H1 (cell line): ENCODE data around the gene CCDC12. TPM values are rescaled to one million over a fixed set of nuclear protein-coding genes. Genes with fewer than 3 reads are reported as not detected.

Experiments
- CTCF ChIA-PET: fragments of 300-600 bp; sonication (Branson Sonifier 250); formaldehyde crosslinking; loops from one replicate; lab custom pipeline; 2021; ENCODE audit not compliant: partially characterized antibody; lab: Charles Lee
- POLR2A ChIA-PET: fragments of 300-600 bp; sonication (Branson Sonifier 250); formaldehyde crosslinking; loops from one replicate; lab custom pipeline; 2021; ENCODE audit warnings: inconsistent platforms; ENCODE audit not compliant: partially characterized antibody; lab: Charles Lee
- DNase-seq, 2 experiments: peaks; one replicate each; pipeline versions ENCODE4 v3.0.0 to v3.0.0-alpha.2; 2010 to 2022; ENCODE audit warnings: low spot score in 2 of 2, low read depth in 1 of 2, mixed read lengths in 1 of 2
- FAIRE-seq: peaks from 2 replicates; lab custom pipeline; 2011; peaks lifted over from hg19 to GRCh38; lab: Jason Lieb, UNC
- H2AFZ ChIP-seq: 2 replicates; pipeline ENCODE4 v1.8.1; 2012; ENCODE audit warnings: low read length, inconsistent platforms
- H2AK5ac ChIP-seq: 2 replicates; pipeline ENCODE4 v1.6.1; 2013; ENCODE audit warnings: low read depth, low read length
- H2BK120ac ChIP-seq: replicated peaks from 2 replicates; pipeline ENCODE3; 2013; ENCODE audit warnings: low read depth, low read length, inconsistent platforms
- H2BK12ac ChIP-seq: 2 replicates; pipeline ENCODE4 v1.6.1; 2013; ENCODE audit warnings: low read depth, low read length
- H2BK15ac ChIP-seq: 2 replicates; pipeline ENCODE4 v1.6.1; 2013; ENCODE audit warnings: low read length
- H2BK20ac ChIP-seq: 2 replicates; pipeline ENCODE4 v1.6.1; 2013; ENCODE audit warnings: low read length
- H2BK5ac ChIP-seq: 2 replicates; pipeline ENCODE4 v1.6.1; 2013; ENCODE audit warnings: low read depth, low read length
- H3K14ac ChIP-seq: 2 replicates; pipeline ENCODE4 v1.6.1; 2013; ENCODE audit warnings: inconsistent platforms; ENCODE audit not compliant: insufficient read length
- H3K18ac ChIP-seq: 2 replicates; pipeline ENCODE4 v1.6.1; 2013; ENCODE audit warnings: low read length; ENCODE audit errors: extremely low read depth
- H3K23ac ChIP-seq: 2 replicates; pipeline ENCODE4 v1.6.1; 2013; ENCODE audit warnings: inconsistent platforms; ENCODE audit not compliant: insufficient read length
- H3K23me2 ChIP-seq: 2 replicates; pipeline ENCODE4 v1.6.1; 2013; ENCODE audit warnings: low read depth, low read length
- H3K27ac ChIP-seq: 2 replicates; pipeline ENCODE4 v1.6.1; 2011; ENCODE audit warnings: low read depth, low read length, inconsistent platforms
- H3K27me3 ChIP-seq, 4 experiments: replicated peaks in 1 of 4; 1 replicate in 1 of 4; 2 replicates in 3 of 4; pipeline versions ENCODE4 v1.6.1 to v1.8.1; 2011 to 2013; ENCODE audit warnings: low read length in 3 of 4, mild to moderate bottlenecking in 3 of 4, inconsistent platforms in 2 of 4, mixed read lengths in 2 of 4, moderate library complexity in 1 of 4; ENCODE audit not compliant: control insufficient read depth in 3 of 4, insufficient read depth in 3 of 4; ENCODE audit errors: extremely low read depth in 1 of 4
- H3K36me3 ChIP-seq, 4 experiments: 2 replicates each; pipeline versions ENCODE4 v1.6.1 to v1.8.1; 2011 to 2013; ENCODE audit warnings: mild to moderate bottlenecking in 4 of 4, low read length in 3 of 4, moderate library complexity in 2 of 4, control low read depth in 1 of 4, inconsistent platforms in 1 of 4; ENCODE audit not compliant: insufficient read depth in 4 of 4, control insufficient read depth in 2 of 4
- H3K4ac ChIP-seq: replicated peaks from 2 replicates; pipeline ENCODE3; 2013; ENCODE audit warnings: low read length, low read depth, mixed read lengths, inconsistent platforms; ENCODE audit not compliant: insufficient read length
- H3K4me1 ChIP-seq, 4 experiments: replicated peaks in 1 of 4; 1 replicate in 1 of 4; 2 replicates in 3 of 4; pipeline versions ENCODE4 v1.6.1 to v1.8.1; 2011 to 2013; ENCODE audit warnings: low read length in 3 of 4, inconsistent platforms in 2 of 4, mixed read lengths in 1 of 4; ENCODE audit not compliant: insufficient read depth in 4 of 4, control insufficient read depth in 3 of 4
- H3K4me2 ChIP-seq, 2 experiments: 2 replicates each; pipeline versions ENCODE4 v1.6.1 to v1.8.1; 2011 to 2013; ENCODE audit warnings: low read depth in 2 of 2, low read length in 2 of 2, control low read depth in 1 of 2, inconsistent platforms in 1 of 2, mild to moderate bottlenecking in 1 of 2; ENCODE audit not compliant: insufficient read depth in 1 of 2
- H3K4me3 ChIP-seq, 4 experiments: fragments of 200-600, 300-600 bp in 1 of 4; sonication (generic), shearing (Covaris generic), sonication (Bioruptor Twin) in 1 of 4; 2 replicates each; pipeline versions ENCODE4 v1.5.1 to v1.8.1; 2011 to 2016; ENCODE audit warnings: low read length in 4 of 4, low read depth in 3 of 4, control low read depth in 2 of 4, inconsistent platforms in 2 of 4, mild to moderate bottlenecking in 2 of 4, mixed read lengths in 1 of 4, moderate library complexity in 1 of 4; ENCODE audit not compliant: insufficient read depth in 2 of 4; ENCODE audit errors: extremely low read depth in 1 of 4
- H3K56ac ChIP-seq: replicated peaks from 2 replicates; pipeline ENCODE3; 2013; ENCODE audit warnings: low read depth, mild to moderate bottlenecking, mixed read lengths, low read length, inconsistent platforms; ENCODE audit not compliant: insufficient read length
- H3K79me1 ChIP-seq: 2 replicates; pipeline ENCODE4 v1.6.1; 2013; ENCODE audit warnings: low read depth, low read length, control low read depth
- H3K79me2 ChIP-seq, 2 experiments: 2 replicates each; pipeline versions ENCODE4 v1.6.1 to v1.8.1; 2012 to 2013; ENCODE audit warnings: low read length in 2 of 2, mild to moderate bottlenecking in 2 of 2, inconsistent platforms in 1 of 2; ENCODE audit not compliant: insufficient read depth in 2 of 2, control insufficient read depth in 1 of 2
- H3K9ac ChIP-seq, 4 experiments: replicated peaks in 1 of 4; 1 replicate in 1 of 4; 2 replicates in 3 of 4; pipeline versions ENCODE4 v1.6.1 to v1.8.1; 2011 to 2013; ENCODE audit warnings: low read depth in 3 of 4, low read length in 3 of 4, control low read depth in 2 of 4, mild to moderate bottlenecking in 2 of 4, moderate library complexity in 2 of 4, inconsistent platforms in 1 of 4; ENCODE audit errors: extremely low read depth in 1 of 4
- H3K9me3 ChIP-seq, 2 experiments: 2 replicates each; pipeline versions ENCODE4 v1.6.1 to v1.8.1; 2012 to 2013; ENCODE audit warnings: mild to moderate bottlenecking in 2 of 2, moderate library complexity in 2 of 2, control low read depth in 1 of 2, inconsistent platforms in 1 of 2, low read depth in 1 of 2, low read length in 1 of 2, mixed read lengths in 1 of 2; ENCODE audit not compliant: insufficient read depth in 2 of 2
- H4K20me1 ChIP-seq, 2 experiments: replicated peaks in 1 of 2; 2 replicates each; pipeline versions ENCODE3 to v1.8.1; 2011 to 2013; ENCODE audit warnings: inconsistent platforms in 2 of 2, low read length in 2 of 2, mild to moderate bottlenecking in 1 of 2; ENCODE audit not compliant: insufficient read depth in 2 of 2, control insufficient read depth in 1 of 2
- H4K5ac ChIP-seq: 2 replicates; pipeline ENCODE4 v1.6.1; 2013; ENCODE audit warnings: low read length, low read depth, mixed read lengths, inconsistent platforms; ENCODE audit not compliant: insufficient read length
- H4K8ac ChIP-seq: 2 replicates; pipeline ENCODE4 v1.8.0; 2013; ENCODE audit warnings: mild to moderate bottlenecking, moderate library complexity, low read length, inconsistent platforms; ENCODE audit not compliant: insufficient read depth; ENCODE audit errors: extremely low read depth
- H4K91ac ChIP-seq: replicated peaks from 2 replicates; pipeline ENCODE3; 2013; ENCODE audit warnings: low read length, mixed read lengths, inconsistent platforms; ENCODE audit not compliant: insufficient read length
- ATF3 ChIP-seq: IDR thresholded peaks from 2 replicates; pipeline ENCODE4 v1.6.1; 2011; ENCODE audit warnings: low read depth, mild to moderate bottlenecking, low read length; ENCODE audit not compliant: insufficient read depth
- BACH1 ChIP-seq: IDR thresholded peaks from 2 replicates; pipeline ENCODE4 v1.6.1; 2012; ENCODE audit warnings: low read length, improper control_type of control experiment
- EGR1 ChIP-seq: IDR thresholded peaks from 2 replicates; pipeline ENCODE4 v1.6.1; 2011; ENCODE audit warnings: low read depth, low read length, borderline replicate concordance
- EZH2 ChIP-seq: fragments of 200-600 bp; sonication (generic); IDR thresholded peaks from 2 replicates; pipeline ENCODE4 v1.7.1; 2012; ENCODE audit warnings: low read depth, mild to moderate bottlenecking, moderate library complexity, low read length, inconsistent platforms; ENCODE audit not compliant: severe bottlenecking
- GABPA ChIP-seq: IDR thresholded peaks from 2 replicates; pipeline ENCODE4 v1.6.1; 2011; ENCODE audit warnings: mild to moderate bottlenecking, low read length, moderate library complexity, borderline replicate concordance; ENCODE audit not compliant: insufficient read depth
- KDM5A ChIP-seq: fragments of 200-600 bp; IDR thresholded peaks from 2 replicates; pipeline ENCODE4 v1.7.1; 2012; ENCODE audit warnings: mild to moderate bottlenecking, low read length, inconsistent platforms, mixed read lengths
- MAX ChIP-seq: IDR thresholded peaks from 2 replicates; pipeline ENCODE4 v1.6.1; 2012; ENCODE audit warnings: inconsistent platforms
- SIRT6 ChIP-seq: IDR thresholded peaks from one replicate; pipeline ENCODE4 v1.7.1; 2012; ENCODE audit warnings: low read length, inconsistent platforms
- SIX5 ChIP-seq: IDR thresholded peaks from 2 replicates; pipeline ENCODE4 v1.6.1; 2011; ENCODE audit warnings: mild to moderate bottlenecking, low read depth, low read length
- SP1 ChIP-seq: IDR thresholded peaks from 2 replicates; pipeline ENCODE4 v1.6.1; 2011; ENCODE audit warnings: low read depth, low read length
- TCF12 ChIP-seq: IDR thresholded peaks from 2 replicates; pipeline ENCODE4 v1.6.1; 2011; ENCODE audit warnings: low read depth, mild to moderate bottlenecking, low read length
- ZNF274 ChIP-seq: IDR thresholded peaks from 2 replicates; pipeline ENCODE4 v1.7.0; 2012; ENCODE audit warnings: low read length, borderline replicate concordance; ENCODE audit errors: extremely low read depth
- WGBS, 2 experiments: shearing (Covaris generic) in 1 of 2; methylation state at CpG; one replicate each; pipeline versions ENCODE4 v1.1.6 to v1.1.7; 2013 to 2015; ENCODE audit warnings: low lambda C conversion rate in 2 of 2, mixed read lengths in 2 of 2, inconsistent platforms in 1 of 2, low coverage in 1 of 2, missing lambda C conversion rate in 1 of 2; ENCODE audit not compliant: insufficient replicate concordance in 2 of 2, insufficient coverage in 1 of 2, insufficient read length in 1 of 2; ENCODE audit errors: extremely low coverage in 1 of 2, missing lambda C conversion rate in 1 of 2; 5-methylcytosine and 5-hydroxymethylcytosine counted together
- polyA plus RNA-seq, 7 experiments: library from polyadenylated mRNA; depleted of rRNA in 3 of 7; stranded (reverse) in 5 of 7; unstranded in 2 of 7; fragments of >200 nt in 5 of 7; fragments of 200-250 nt in 2 of 7; gene quantifications; 1 replicate in 5 of 7; 2 replicates in 1 of 7; 4 replicates in 1 of 7; pipeline versions ENCODE4 v1.2.1 to v1.2.3, GENCODE V29; 2011 to 2013; ENCODE audit warnings: missing spikeins in 2 of 7, mixed read lengths in 2 of 7
- total RNA-seq: library from RNA; stranded (reverse); fragmentation: NEBNext Ultra II Directional; extraction: Animal tissue kit (Norgen Biotek cat#: 25700); gene quantifications from 2 replicates; pipeline ENCODE4 v1.2.1, GENCODE V29; 2021
- TF ChIP-seq, protein P1 (sequence below): IDR thresholded peaks from 2 replicates; pipeline ENCODE4 v1.6.1; 2011; ENCODE audit warnings: low read length, improper control_type of control experiment

The CCDC12 gene
- total and polyA plus RNA-seq, 2 of the 8 experiments (the other 6 are each of a cell fraction or from before 2014, with no cell fraction given), result 29.5 to 41.3 TPM

DNA sequence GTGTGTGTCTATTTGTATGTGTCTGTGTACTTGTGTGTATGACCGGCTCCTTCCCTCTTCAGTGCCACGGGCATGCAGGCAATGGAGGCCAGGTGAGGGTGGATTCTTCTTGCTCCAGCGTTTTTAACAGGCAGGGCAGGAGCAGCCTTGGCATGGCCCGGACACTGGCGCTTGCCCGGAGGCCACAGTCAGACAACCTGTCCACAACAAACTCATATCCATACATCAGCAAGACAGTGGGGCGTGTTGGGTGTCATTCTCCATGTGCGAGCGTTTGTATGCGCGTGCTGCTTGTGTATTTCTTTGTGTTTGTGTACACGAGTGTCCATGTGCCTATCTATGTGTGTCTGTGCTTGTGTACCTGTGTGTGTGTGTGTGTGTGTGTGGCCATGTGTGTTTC lies 69.3 kb downstream of the CCDC12 start:
- FAIRE-seq, result no peak
- H4K8ac ChIP-seq, result no peak overlapping the region
- CTCF ChIA-PET, result interaction anchor here (0.8 to 2.4 kb wide), 3 partner anchors 12 to 49 kb away, joined by 3 to 8 read pairs (median 3); partner anchors contain the start of gene MYL3
- no peak for TF ChIP-seq MAX
- no peak for TF ChIP-seq EGR1
- TF ChIP-seq KDM5A, result no peak
- TF ChIP-seq, protein P1, sequence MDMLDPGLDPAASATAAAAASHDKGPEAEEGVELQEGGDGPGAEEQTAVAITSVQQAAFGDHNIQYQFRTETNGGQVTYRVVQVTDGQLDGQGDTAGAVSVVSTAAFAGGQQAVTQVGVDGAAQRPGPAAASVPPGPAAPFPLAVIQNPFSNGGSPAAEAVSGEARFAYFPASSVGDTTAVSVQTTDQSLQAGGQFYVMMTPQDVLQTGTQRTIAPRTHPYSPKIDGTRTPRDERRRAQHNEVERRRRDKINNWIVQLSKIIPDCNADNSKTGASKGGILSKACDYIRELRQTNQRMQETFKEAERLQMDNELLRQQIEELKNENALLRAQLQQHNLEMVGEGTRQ, result no peak
- no peak for TF ChIP-seq SIRT6
- no peak for TF ChIP-seq SP1
- TF ChIP-seq EZH2, result no peak
- no peak for TF ChIP-seq ATF3
- TF ChIP-seq BACH1, result no peak
- no peak for TF ChIP-seq GABPA
- TF ChIP-seq ZNF274, result no peak
- no peak for TF ChIP-seq TCF12
- TF ChIP-seq SIX5, result no peak

More for the DNA sequence above, 69.3 kb downstream of the CCDC12 start:
- Histone ChIP-seq H3K23me2 (no peaks in the 10 kb centered on the region; the same call in 1 of the 2 replicates), H3K27ac (no peak overlapping the region), H2AFZ (no peak overlapping the region), H3K36me3 (no peaks in the 10 kb centered on the region), H3K56ac (no peak overlapping the region), H2BK12ac (no peak overlapping the region), H3K9ac (no peak overlapping the region; a peak in 1 of 7 replicates), H4K91ac (no peak overlapping the region), H3K79me1 (no peaks in the 10 kb centered on the region; the same call in 1 of the 2 replicates), H2BK5ac (no peak overlapping the region), H3K9me3 (no peaks in the 10 kb centered on the region), H3K27me3 (no peaks in the 10 kb centered on the region; a peak in 2 of 7 replicates), H2BK20ac (no peak overlapping the region), H3K14ac (no peak overlapping the region), H3K18ac (no peak overlapping the region), H2BK120ac (no peak overlapping the region), H3K79me2 (no peaks in the 10 kb centered on the region), H2BK15ac (0 out of 2 replicates have a peak overlapping the region, but pooled peaks have one; percentile 61), H3K23ac (no peak overlapping the region), H4K5ac (no peak overlapping the region), H3K4me2 (no peak overlapping the region), H3K4me3 (no peak overlapping the region), H3K4ac (no peak overlapping the region), H2AK5ac (no peak overlapping the region), H4K20me1 (peaks cover 0 to 5% of the 10 kb centered on the region in 2 experiments), H3K4me1 (peaks cover 0 to 3% (median 1%) of the 10 kb centered on the region in 4 experiments; a peak in 2 of 7 replicates)
- POLR2A ChIA-PET, result no interaction called here
- WGBS, 2 experiments, result 85% methylated on average over 12 of the region's 12 CpGs; no CpG with 5 or more reads in 1 of the 2 experiments
- no peak for DNase-seq
